PC-9 (cell line): Measurements from ENCODE around the gene ERCC3. TPM values are rescaled to one million over a fixed set of nuclear protein-coding genes. Genes with fewer than 3 reads are reported as not detected.
A peak's percentile ranks its signal among the peaks of the same experiment; 100 is the strongest.

ENCODE experiments used
- BruUV-seq: library from RNA; stranded (reverse); fragments of 400-500 nt; replicated peaks from 2 replicates; lab custom pipeline; 2021; lab: Mats Ljungman, UMichigan
- CTCF ChIA-PET: fragments of 300-600 bp; sonication (Branson Sonifier 250); formaldehyde crosslinking; loops from one replicate; lab custom pipeline; 2022; ENCODE audit warnings: antibody characterized with exemption; lab: Charles Lee
- POLR2A ChIA-PET: fragments of 300-600 bp; sonication (Branson Sonifier 250); formaldehyde crosslinking; loops from one replicate; lab custom pipeline; 2022; ENCODE audit warnings: antibody characterized with exemption; ENCODE audit not compliant: unreplicated experiment; lab: Charles Lee
- DNase-seq, 2 experiments: peaks; one replicate each; pipeline versions ENCODE4 v3.0.0 to v3.0.0-alpha.2; 2015 to 2022; ENCODE audit warnings: mixed read lengths in 1 of 2
- H2AFZ ChIP-seq: fragments of 200-600 bp; sonication (generic); 2 replicates; pipeline ENCODE4 v1.8.1; 2017; ENCODE audit warnings: antibody characterized with exemption
- H3F3A ChIP-seq: fragments of 200-600 bp; sonication (generic); 2 replicates; pipeline ENCODE4 v1.8.1; 2017; ENCODE audit warnings: antibody characterized with exemption, mild to moderate bottlenecking, low read depth; ENCODE audit not compliant: insufficient read depth
- H3K27ac ChIP-seq: fragments of 200-600 bp; sonication (generic); 2 replicates; pipeline ENCODE4 v1.6.1; 2016; ENCODE audit warnings: mixed run types
- H3K27me3 ChIP-seq: fragments of 200-600 bp; sonication (generic); 2 replicates; pipeline ENCODE4 v1.6.1; 2016; ENCODE audit warnings: low read depth, mixed run types; ENCODE audit not compliant: insufficient read depth
- H3K36me3 ChIP-seq: fragments of 200-600 bp; sonication (generic); 2 replicates; pipeline ENCODE4 v1.6.1; 2016; ENCODE audit warnings: low read depth, mixed run types
- H3K4me1 ChIP-seq: fragments of 200-600 bp; sonication (generic); replicated peaks from 2 replicates; pipeline ENCODE4 v1.6.1; 2016; ENCODE audit warnings: mixed run types; ENCODE audit not compliant: insufficient read depth
- H3K4me2 ChIP-seq: fragments of 200-600 bp; sonication (generic); 2 replicates; pipeline ENCODE4 v1.6.1; 2017; ENCODE audit warnings: mixed run types
- H3K4me3 ChIP-seq: fragments of 200-600 bp; sonication (generic); 2 replicates; pipeline ENCODE4 v1.6.1; 2016; ENCODE audit warnings: mixed run types
- H3K79me2 ChIP-seq: fragments of 200-600 bp; sonication (generic); 2 replicates; pipeline ENCODE4 v1.6.1; 2017; ENCODE audit warnings: low read depth, mixed run types
- H3K9me2 ChIP-seq: fragments of 200-600 bp; sonication (generic); 2 replicates; pipeline ENCODE4 v1.8.1; 2017; ENCODE audit warnings: mild to moderate bottlenecking; ENCODE audit not compliant: insufficient read depth
- H3K9me3 ChIP-seq: fragments of 200-600 bp; sonication (generic); 2 replicates; pipeline ENCODE4 v1.8.1; 2016; ENCODE audit warnings: low read depth; ENCODE audit not compliant: insufficient read depth
- H4K20me1 ChIP-seq: fragments of 200-600 bp; sonication (generic); 2 replicates; pipeline ENCODE4 v1.8.1; 2017; ENCODE audit not compliant: insufficient read depth
- CTCF ChIP-seq: fragments of 200-600 bp; sonication (generic); conservative IDR thresholded peaks from 2 replicates; pipeline ENCODE4 v1.6.1; 2017; ENCODE audit warnings: mixed run types, antibody characterized with exemption, mild to moderate bottlenecking, moderate library complexity
- EZH2 ChIP-seq: fragments of 200-600 bp; sonication (generic); IDR thresholded peaks from 2 replicates; pipeline ENCODE4 v1.8.0; 2017; ENCODE audit warnings: antibody characterized with exemption, low read depth
- intact Hi-C: fragments of 100-400 bp; cut with micrococcal nuclease; formaldehyde crosslinking; loops from one replicate; pipeline ENCODE4 v1.10.0; 2022; ENCODE audit not compliant: unreplicated experiment
- total RNA-seq: library from RNA; stranded (reverse); gene quantifications from 2 replicates; pipeline ENCODE4 v1.2.3, GENCODE V29; 2021

Gene ERCC3
- total RNA-seq, 1 experiment from 2014 or later: 73.2 TPM

- POLR2A ChIA-PET: interaction anchor here (0.6 kb wide), 1 partner anchor 58 kb away, joined by 10 read pairs; no protein-coding TSS in a partner anchor
- intact Hi-C loops: no loop called here
- H3K36me3 ChIP-seq: peaks cover 4% of the 10 kb centered on the region; the same call in 1 of the 2 replicates
- peak overlapping the region; percentile 96 for H3K4me2 ChIP-seq
- no peaks in the 10 kb centered on the region for H4K20me1 ChIP-seq
- H3K4me3 ChIP-seq: peak overlapping the region; percentile 79
- peak overlapping the region; percentile 82 for H2AFZ ChIP-seq
- CTCF ChIA-PET: no interaction called here
- BruUV-seq: no TSS peak
- peak in 1 of 2 experiments; percentile 54 for DNase-seq
- H3K27me3 ChIP-seq: no peaks in the 10 kb centered on the region
- TF ChIP-seq CTCF (no peak), EZH2 (no peak)
- H3F3A ChIP-seq: peaks cover 58% of the 10 kb centered on the region
- H3K9me2 ChIP-seq: no peaks in the 10 kb centered on the region
- peak overlapping the region; percentile 97 for H3K27ac ChIP-seq
- H3K4me1 ChIP-seq: peaks cover 54% of the 10 kb centered on the region
- H3K79me2 ChIP-seq: peaks cover 39% of the 10 kb centered on the region
- H3K9me3 ChIP-seq: no peaks in the 10 kb centered on the region
These were observed 73.0 kb downstream of the ERCC3 start for GRCh38 chr2:127220768-127221527.

DNA sequence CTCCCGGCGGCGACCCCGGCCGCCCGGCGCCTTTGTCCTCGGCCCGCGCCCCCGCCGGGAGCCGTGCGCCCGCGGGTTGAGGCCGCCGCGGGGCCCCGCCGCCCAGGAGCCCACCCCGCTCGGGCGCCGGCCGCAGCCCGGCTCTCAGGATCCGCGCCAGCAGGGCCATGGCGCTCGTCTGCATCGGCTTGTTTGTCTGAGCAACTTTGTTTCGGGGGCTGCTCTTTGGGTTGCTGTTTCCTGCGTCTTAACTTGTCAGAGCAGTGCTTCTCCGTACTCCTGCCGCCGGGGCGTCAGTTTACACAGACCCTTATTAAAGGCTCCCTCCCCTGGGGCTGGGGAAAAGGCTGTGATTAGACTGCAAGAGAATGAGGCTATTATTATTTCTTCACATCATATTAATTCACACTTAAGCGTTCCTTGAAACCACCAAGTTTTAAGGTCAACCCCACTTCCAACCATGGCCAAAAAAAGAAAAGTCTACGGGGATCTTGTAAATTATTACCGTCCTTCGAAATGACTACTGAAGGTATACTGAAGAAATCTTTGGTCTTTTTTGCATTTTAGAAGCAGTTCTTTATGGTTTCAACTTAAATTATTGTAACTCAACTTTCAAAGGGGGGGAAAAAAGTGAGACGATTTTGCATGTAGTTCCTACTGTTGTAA is 73.7 kb downstream of the ERCC3 start, which contains the start of gene CYP27C1:
Gene CYP27C1, minus strand, starts transcription at position 198 of the 666 bp plus-strand sequence. Its CDS starts 29 bp downstream, at position 169.
- BruUV-seq: no TSS peak
- POLR2A ChIA-PET: interaction anchor here (0.6 kb wide), 1 partner anchor 59 kb away, joined by 10 read pairs; no protein-coding TSS in a partner anchor
- H2AFZ ChIP-seq: peak within 1 kb of the TSS; percentile 82
- TF ChIP-seq EZH2 (no peak), CTCF (no peak)
- H4K20me1 ChIP-seq: no peaks in the 10 kb centered on the region
- H3K9me2 ChIP-seq: no peaks in the 10 kb centered on the region
- H3K4me3 ChIP-seq: peak within 1 kb of the TSS; percentile 79
- DNase-seq: peak; percentile 31 to 36
- H3K9me3 ChIP-seq: no peaks in the 10 kb centered on the region
- CTCF ChIA-PET: no interaction called here
- H3K36me3 ChIP-seq: peaks cover 7% of the 10 kb centered on the region; the same call in 1 of the 2 replicates
- H3K4me2 ChIP-seq: peak within 1 kb of the TSS; percentile 96
- peaks cover 64% of the 10 kb centered on the region for H3F3A ChIP-seq
- H3K79me2 ChIP-seq: peaks cover 46% of the 10 kb centered on the region
- H3K4me1 ChIP-seq: peaks cover 54% of the 10 kb centered on the region
- peak within 1 kb of the TSS; percentile 97 for H3K27ac ChIP-seq
- intact Hi-C loops: no loop called here
- no peaks in the 10 kb centered on the region for H3K27me3 ChIP-seq
